Neural crest cell (in vitro differentiated cells): ENCODE data around the gene WDR33. TPM values are rescaled to one million over a fixed set of nuclear protein-coding genes. Genes with fewer than 3 reads are reported as not detected.
"Not testable (repeated sequence)": the region's sequence is repeated elsewhere in the genome, so short reads cannot be mapped to it uniquely, and the experiment has no call there.

ENCODE experiments used
- DNase-seq: peaks from one replicate; pipeline ENCODE4 v3.0.0; 2021; ENCODE audit warnings: low read depth, mixed read lengths, low spot score
- H3K27ac Mint-ChIP-seq: one replicate; pipeline ENCODE4 v1.8.0; 2021; ENCODE audit warnings: mild to moderate bottlenecking, mixed read lengths; ENCODE audit not compliant: unreplicated experiment
- H3K27me3 Mint-ChIP-seq: 2 replicates; pipeline ENCODE4 v1.8.0; 2021; ENCODE audit warnings: low read depth, mild to moderate bottlenecking, mixed read lengths
- H3K36me3 Mint-ChIP-seq: 2 replicates; pipeline ENCODE4 v1.8.0; 2021; ENCODE audit warnings: low read depth, mild to moderate bottlenecking, mixed read lengths
- H3K4me1 Mint-ChIP-seq: 2 replicates; pipeline ENCODE4 v1.8.0; 2021; ENCODE audit warnings: mixed read lengths
- H3K4me3 Mint-ChIP-seq: one replicate; pipeline ENCODE4 v1.8.0; 2021; ENCODE audit warnings: mild to moderate bottlenecking, mixed read lengths
- H3K9me3 Mint-ChIP-seq: 2 replicates; pipeline ENCODE4 v1.8.0; 2021; ENCODE audit warnings: mixed read lengths
- total RNA-seq: library from RNA; stranded (reverse); gene quantifications from 2 replicates; pipeline ENCODE4 v1.2.1, GENCODE V29; 2021
- TF ChIP-seq, protein P1 (sequence below): fragments of 200-600 bp; sonication (generic); conservative IDR thresholded peaks from 2 replicates; pipeline ENCODE4 v1.5.0; 2021; ENCODE audit warnings: antibody characterized with exemption, mild to moderate bottlenecking

The WDR33 gene
- total RNA-seq, 1 donor from 2014 or later: 72.4 TPM

DNA sequence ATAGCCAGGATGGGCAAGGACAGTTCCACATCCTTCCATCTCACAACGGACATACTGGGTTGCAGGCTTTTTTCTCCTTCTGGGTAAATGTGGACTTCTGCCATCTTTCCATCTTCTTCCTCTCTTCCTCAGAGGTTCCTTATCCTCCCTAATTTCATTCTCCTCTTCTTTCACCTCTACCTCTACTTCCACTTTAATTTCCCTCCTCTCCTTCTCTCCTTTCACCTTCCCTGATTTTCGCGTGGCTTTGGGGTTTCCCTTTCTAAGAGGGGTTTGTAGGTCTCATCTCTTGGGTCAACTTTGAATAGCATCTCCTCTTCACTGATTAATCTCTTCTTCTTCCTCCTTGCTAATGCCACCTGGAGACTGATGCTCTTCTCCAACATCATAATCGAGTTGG, 29.9 kb upstream of the WDR33 start:
- H3K4me1 Mint-ChIP-seq: no peaks in the 10 kb centered on the region
- peaks cover 14% of the 10 kb centered on the region for H3K36me3 Mint-ChIP-seq
- DNase-seq: no peak
- H3K27ac Mint-ChIP-seq: no peak overlapping the region
- peaks cover 2% of the 10 kb centered on the region for H3K27me3 Mint-ChIP-seq
- H3K9me3 Mint-ChIP-seq: no peaks in the 10 kb centered on the region
- TF ChIP-seq, protein P1, sequence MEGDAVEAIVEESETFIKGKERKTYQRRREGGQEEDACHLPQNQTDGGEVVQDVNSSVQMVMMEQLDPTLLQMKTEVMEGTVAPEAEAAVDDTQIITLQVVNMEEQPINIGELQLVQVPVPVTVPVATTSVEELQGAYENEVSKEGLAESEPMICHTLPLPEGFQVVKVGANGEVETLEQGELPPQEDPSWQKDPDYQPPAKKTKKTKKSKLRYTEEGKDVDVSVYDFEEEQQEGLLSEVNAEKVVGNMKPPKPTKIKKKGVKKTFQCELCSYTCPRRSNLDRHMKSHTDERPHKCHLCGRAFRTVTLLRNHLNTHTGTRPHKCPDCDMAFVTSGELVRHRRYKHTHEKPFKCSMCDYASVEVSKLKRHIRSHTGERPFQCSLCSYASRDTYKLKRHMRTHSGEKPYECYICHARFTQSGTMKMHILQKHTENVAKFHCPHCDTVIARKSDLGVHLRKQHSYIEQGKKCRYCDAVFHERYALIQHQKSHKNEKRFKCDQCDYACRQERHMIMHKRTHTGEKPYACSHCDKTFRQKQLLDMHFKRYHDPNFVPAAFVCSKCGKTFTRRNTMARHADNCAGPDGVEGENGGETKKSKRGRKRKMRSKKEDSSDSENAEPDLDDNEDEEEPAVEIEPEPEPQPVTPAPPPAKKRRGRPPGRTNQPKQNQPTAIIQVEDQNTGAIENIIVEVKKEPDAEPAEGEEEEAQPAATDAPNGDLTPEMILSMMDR: no peak
- no peak overlapping the region for H3K4me3 Mint-ChIP-seq

DNA sequence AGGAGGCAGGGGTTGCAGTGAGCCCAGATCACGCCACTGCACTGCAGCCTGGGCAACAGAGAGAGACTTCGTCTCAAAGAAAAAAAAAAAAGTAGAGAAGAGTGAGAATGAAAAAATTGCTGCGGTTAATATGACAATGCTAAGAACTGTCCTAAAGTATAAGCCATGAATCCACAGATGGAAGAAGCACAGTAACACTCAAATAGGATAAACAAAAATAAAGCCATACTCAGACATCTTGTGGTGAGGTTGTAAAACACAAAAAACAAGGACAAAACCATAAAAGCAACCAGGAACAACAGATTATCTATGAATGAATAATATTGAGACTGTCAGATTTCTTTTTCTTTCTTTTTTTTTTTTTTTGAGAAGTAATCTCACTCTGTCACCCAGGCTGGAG, 24.0 kb upstream of the WDR33 start:
- no peaks in the 10 kb centered on the region for H3K9me3 Mint-ChIP-seq
- no peaks in the 10 kb centered on the region for H3K36me3 Mint-ChIP-seq
- no peak for DNase-seq
- peaks cover 2% of the 10 kb centered on the region for H3K27me3 Mint-ChIP-seq
- no peaks in the 10 kb centered on the region for H3K4me1 Mint-ChIP-seq
- no peak overlapping the region for H3K4me3 Mint-ChIP-seq
- peak overlapping the region; percentile 67 for H3K27ac Mint-ChIP-seq
- TF ChIP-seq, protein P1: no peak

DNA sequence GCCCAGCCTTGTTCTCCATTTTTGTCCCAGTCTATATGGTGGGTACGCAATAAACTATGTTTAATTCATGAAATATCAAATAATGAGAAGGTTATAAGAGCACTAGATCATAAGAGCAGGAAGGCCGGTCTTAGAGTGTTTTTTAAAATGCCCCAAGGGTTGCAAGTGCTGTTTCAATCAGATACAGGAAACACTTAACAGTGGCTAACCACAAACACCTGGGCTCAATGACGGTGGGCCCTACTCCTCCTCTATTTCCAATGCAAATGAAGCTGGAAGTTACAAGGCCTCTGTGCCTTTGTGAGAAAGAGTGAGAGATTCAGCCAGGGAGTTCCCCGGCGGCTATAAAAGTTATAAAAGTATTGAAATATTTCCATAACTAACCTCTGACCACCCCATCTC, 18.9 kb upstream of the WDR33 start:
- no peak for DNase-seq
- no peak overlapping the region for H3K27ac Mint-ChIP-seq
- TF ChIP-seq, protein P1: no peak
- H3K36me3 Mint-ChIP-seq: no peaks in the 10 kb centered on the region
- H3K9me3 Mint-ChIP-seq: peaks cover 8% of the 10 kb centered on the region
- H3K4me3 Mint-ChIP-seq: no peak overlapping the region
- no peaks in the 10 kb centered on the region for H3K4me1 Mint-ChIP-seq
- H3K27me3 Mint-ChIP-seq: no peaks in the 10 kb centered on the region

DNA sequence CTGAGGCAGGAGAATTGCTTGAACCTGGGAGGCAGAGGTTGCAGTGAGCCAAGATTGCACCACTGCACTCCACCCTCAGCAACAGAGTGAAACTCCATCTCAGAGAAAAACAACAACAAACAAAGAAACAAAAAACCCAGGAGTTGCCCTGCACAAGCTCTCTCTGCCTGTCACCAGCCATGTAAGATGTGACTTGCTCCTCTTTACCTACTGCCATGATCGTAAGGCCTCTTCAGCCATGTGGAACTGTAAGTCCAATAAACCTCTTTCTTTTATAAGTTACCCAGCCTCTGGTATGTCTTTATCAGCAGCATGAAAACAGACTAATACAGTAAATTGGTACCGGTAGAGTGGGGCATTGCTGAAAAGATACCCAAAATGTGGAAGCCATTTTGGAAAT, 15.7 kb upstream of the WDR33 start:
- H3K4me1 Mint-ChIP-seq, DNase-seq, H3K4me3 Mint-ChIP-seq, H3K9me3 Mint-ChIP-seq, H3K27ac Mint-ChIP-seq, H3K27me3 Mint-ChIP-seq, H3K36me3 Mint-ChIP-seq: not testable (repeated sequence)

DNA sequence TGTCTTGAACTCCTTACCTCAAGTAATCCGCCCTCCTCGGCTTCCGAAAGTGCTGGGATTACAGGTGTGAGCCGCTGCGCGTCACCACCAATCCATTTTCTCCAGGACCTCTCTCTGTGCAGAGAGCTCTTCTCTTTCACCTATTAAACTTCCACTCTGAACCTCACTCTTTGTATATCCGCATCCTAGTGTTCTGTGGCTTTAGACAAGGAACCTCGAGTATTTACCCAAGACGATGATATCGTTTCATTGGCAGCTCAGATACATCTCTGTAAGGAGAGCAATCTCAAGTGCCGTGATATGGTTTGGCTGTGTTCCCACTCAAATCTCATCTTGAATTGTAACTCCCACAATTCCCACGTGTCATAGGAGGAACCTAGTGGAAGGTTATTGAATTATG, 15.1 kb upstream of the WDR33 start:
- Mint-ChIP-seq H3K36me3 (no peaks in the 10 kb centered on the region), H3K9me3 (peaks cover 8% of the 10 kb centered on the region), H3K27ac (no peak overlapping the region)

DNA sequence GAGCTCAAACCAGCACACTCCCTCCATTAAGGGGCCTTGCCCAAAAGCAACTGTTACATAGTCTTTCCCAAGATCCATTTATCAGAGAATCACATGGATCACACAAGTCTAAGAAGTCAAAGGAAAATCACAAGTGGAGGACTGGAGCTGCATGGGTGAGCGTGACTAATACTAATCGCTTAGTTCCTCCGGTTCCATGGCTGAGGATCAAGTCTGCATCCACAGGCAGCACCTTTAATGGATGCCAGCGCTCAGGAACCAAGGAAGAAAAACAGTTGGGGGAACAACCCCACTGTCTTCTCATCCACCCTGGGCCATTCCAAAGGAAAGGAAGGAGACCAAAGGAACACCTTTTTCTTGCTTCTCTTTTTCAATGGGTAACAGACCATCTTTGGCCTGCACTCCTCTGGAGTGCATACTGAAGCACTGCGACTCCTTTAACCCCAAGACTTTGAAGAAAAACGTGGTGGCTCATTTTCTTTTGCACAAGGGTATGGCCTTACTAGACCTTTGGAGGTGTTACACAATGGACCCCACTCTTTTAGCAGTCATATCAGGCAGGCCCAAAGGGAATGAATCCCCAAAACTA, 9.2 kb upstream of the WDR33 start:
- peaks cover 4% of the 10 kb centered on the region for H3K36me3 Mint-ChIP-seq
- H3K4me1 Mint-ChIP-seq: no peaks in the 10 kb centered on the region
- peaks cover 4% of the 10 kb centered on the region for H3K9me3 Mint-ChIP-seq

More for the DNA sequence above, 15.1 kb upstream of the WDR33 start:
- Mint-ChIP-seq H3K27me3 (peaks cover 7% of the 10 kb centered on the region), H3K4me3 (no peak overlapping the region), H3K4me1 (no peaks in the 10 kb centered on the region)
- TF ChIP-seq, protein P1: no peak
- DNase-seq: no peak

More for the DNA sequence above, 9.2 kb upstream of the WDR33 start:
- no peak for DNase-seq
- TF ChIP-seq, protein P1: no peak
- Mint-ChIP-seq H3K27me3 (peaks cover 30% of the 10 kb centered on the region), H3K4me3 (no peak overlapping the region), H3K27ac (no peak overlapping the region)
